CD4-positive, alpha-beta memory T cell (primary cell): ENCODE measurements around the gene ZNF362. TPM values are rescaled to one million over a fixed set of nuclear protein-coding genes. Genes with fewer than 3 reads are reported as not detected.

Experiments used
- CTCF ChIA-PET: fragments of 350-600 bp; sonication (Branson Sonifier 250); formaldehyde crosslinking; loops from one replicate; lab custom pipeline; 2021; ENCODE audit warnings: inconsistent platforms; ENCODE audit not compliant: partially characterized antibody; lab: Charles Lee
- POLR2A ChIA-PET: fragments of 350-600 bp; sonication (Branson Sonifier 250); formaldehyde crosslinking; loops from one replicate; lab custom pipeline; 2021; ENCODE audit not compliant: partially characterized antibody; lab: Charles Lee
- DNase-seq, 5 donors: peaks; one replicate each; pipeline versions ENCODE4 v3.0.0 to v3.0.0-alpha.2; 2020 to 2022; ENCODE audit warnings: mixed read lengths in 1 of 5
- H3K27ac ChIP-seq: one replicate; pipeline ENCODE4 v1.7.0; 2013; ENCODE audit warnings: low read depth, low read length
- H3K27me3 ChIP-seq: 2 replicates; pipeline ENCODE4 v1.7.0; 2013; ENCODE audit warnings: mild to moderate bottlenecking, low read length, moderate library complexity; ENCODE audit not compliant: insufficient read depth
- H3K36me3 ChIP-seq: 2 replicates; pipeline ENCODE4 v1.7.0; 2013; ENCODE audit warnings: mild to moderate bottlenecking, low read length, moderate library complexity; ENCODE audit not compliant: insufficient read depth
- H3K4me1 ChIP-seq: 2 replicates; pipeline ENCODE4 v1.7.0; 2013; ENCODE audit warnings: mild to moderate bottlenecking, low read length, moderate library complexity; ENCODE audit not compliant: insufficient read depth
- H3K4me3 ChIP-seq, 2 donors: one replicate each; pipeline ENCODE4 v1.7.0; 2013; ENCODE audit warnings: low read length in 2 of 2, mild to moderate bottlenecking in 1 of 2
- H3K9me3 ChIP-seq, 2 donors: one replicate each; pipeline ENCODE4 v1.7.0; 2013; ENCODE audit warnings: low read length in 2 of 2, control low read depth in 1 of 2; ENCODE audit not compliant: control insufficient read depth in 1 of 2
- H3K27ac Mint-ChIP-seq, 7 donors: one replicate each; pipeline ENCODE4 v1.8.0; 2020 to 2021; ENCODE audit warnings: mixed read lengths in 7 of 7, mild to moderate bottlenecking in 6 of 7, inconsistent platforms in 3 of 7, moderate library complexity in 3 of 7
- H3K27me3 Mint-ChIP-seq, 2 donors: one replicate each; pipeline ENCODE4 v1.8.0; 2020 to 2021; ENCODE audit warnings: mixed read lengths in 2 of 2
- H3K36me3 Mint-ChIP-seq, 2 donors: one replicate each; pipeline ENCODE4 v1.8.0; 2020 to 2021; ENCODE audit warnings: mixed read lengths in 2 of 2, inconsistent platforms in 1 of 2, mild to moderate bottlenecking in 1 of 2
- H3K4me1 Mint-ChIP-seq, 4 donors: one replicate each; pipeline ENCODE4 v1.8.0; 2020 to 2021; ENCODE audit warnings: mixed read lengths in 4 of 4, mild to moderate bottlenecking in 1 of 4
- H3K4me3 Mint-ChIP-seq, 8 donors: one replicate each; pipeline ENCODE4 v1.8.0; 2020 to 2021; ENCODE audit warnings: mixed read lengths in 8 of 8, mild to moderate bottlenecking in 7 of 8, moderate library complexity in 6 of 8, inconsistent platforms in 3 of 8
- H3K9me3 Mint-ChIP-seq, 8 donors: one replicate each; pipeline ENCODE4 v1.8.0; 2020 to 2021; ENCODE audit warnings: mixed read lengths in 8 of 8, mild to moderate bottlenecking in 5 of 8, inconsistent platforms in 3 of 8, moderate library complexity in 1 of 8
- intact Hi-C: fragments of 100-400 bp; cut with micrococcal nuclease; formaldehyde crosslinking; loops from one replicate; pipeline ENCODE4 v1.15.1; 2023
- polyA plus RNA-seq, 2 donors: library from polyadenylated mRNA; unstranded; fragments of 300-500 nt; fragmentation: Illumina TruSeq; gene quantifications; one replicate each; pipeline ENCODE4 v1.2.3, GENCODE V29; 2021
- total RNA-seq, 2 experiments: library from RNA; stranded (reverse); gene quantifications; one replicate each; pipeline ENCODE4 v1.2.3, GENCODE V29; 2021

The ZNF362 gene
- total and polyA plus RNA-seq, 4 experiments from 2014 or later = 7.1 to 25.9 (median 25.1) TPM

DNA sequence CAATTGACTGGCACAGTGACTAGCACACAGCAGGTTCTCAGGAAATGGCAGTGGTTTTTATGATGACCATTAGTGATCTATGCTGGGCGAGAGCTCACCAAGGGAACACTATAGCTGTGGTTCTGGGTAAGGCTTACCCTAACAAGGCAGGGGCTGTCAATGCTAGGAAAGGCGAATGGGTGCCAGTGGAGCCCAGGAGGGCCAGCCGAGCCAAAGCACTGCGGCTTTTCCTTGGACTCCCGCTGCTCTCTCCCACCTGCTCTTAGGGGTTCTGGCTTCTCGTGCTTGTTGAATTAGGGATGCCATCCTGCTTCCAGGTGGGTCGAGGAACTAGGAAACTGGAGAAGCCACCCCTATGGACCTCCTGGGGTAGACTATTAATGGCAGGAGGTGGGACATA is 74.6 kb downstream of the ZNF362 start:
- no peak overlapping the region for H3K4me3 ChIP-seq
- peaks cover 48 to 87% of the 10 kb centered on the region in 2 donors for H3K36me3 Mint-ChIP-seq
- H3K4me3 Mint-ChIP-seq = no peak overlapping the region
- intact Hi-C loops = no loop called here
- no peaks in the 10 kb centered on the region for H3K27me3 ChIP-seq
- peaks cover 0 to 11% (median 6%) of the 10 kb centered on the region in 4 donors for H3K4me1 Mint-ChIP-seq
- no peak overlapping the region for H3K27ac ChIP-seq
- POLR2A ChIA-PET = interaction anchor here (1.2 kb wide), 1 partner anchor 31 kb away, joined by 3 read pairs; no protein-coding TSS in a partner anchor
- H3K9me3 ChIP-seq = no peaks in the 10 kb centered on the region
- no peak for DNase-seq
- no peaks in the 10 kb centered on the region for H3K27me3 Mint-ChIP-seq
- no peaks in the 10 kb centered on the region for H3K4me1 ChIP-seq
- CTCF ChIA-PET = interaction anchor here (1.2 to 1.4 kb wide), 2 partner anchors 33 to 35 kb away, joined by 3 to 6 read pairs; no protein-coding TSS in a partner anchor
- peak overlapping the region in 1 of 7 donors; percentile 37 for H3K27ac Mint-ChIP-seq
- no peaks in the 10 kb centered on the region for H3K9me3 Mint-ChIP-seq
- H3K36me3 ChIP-seq = peaks cover 64% of the 10 kb centered on the region

DNA sequence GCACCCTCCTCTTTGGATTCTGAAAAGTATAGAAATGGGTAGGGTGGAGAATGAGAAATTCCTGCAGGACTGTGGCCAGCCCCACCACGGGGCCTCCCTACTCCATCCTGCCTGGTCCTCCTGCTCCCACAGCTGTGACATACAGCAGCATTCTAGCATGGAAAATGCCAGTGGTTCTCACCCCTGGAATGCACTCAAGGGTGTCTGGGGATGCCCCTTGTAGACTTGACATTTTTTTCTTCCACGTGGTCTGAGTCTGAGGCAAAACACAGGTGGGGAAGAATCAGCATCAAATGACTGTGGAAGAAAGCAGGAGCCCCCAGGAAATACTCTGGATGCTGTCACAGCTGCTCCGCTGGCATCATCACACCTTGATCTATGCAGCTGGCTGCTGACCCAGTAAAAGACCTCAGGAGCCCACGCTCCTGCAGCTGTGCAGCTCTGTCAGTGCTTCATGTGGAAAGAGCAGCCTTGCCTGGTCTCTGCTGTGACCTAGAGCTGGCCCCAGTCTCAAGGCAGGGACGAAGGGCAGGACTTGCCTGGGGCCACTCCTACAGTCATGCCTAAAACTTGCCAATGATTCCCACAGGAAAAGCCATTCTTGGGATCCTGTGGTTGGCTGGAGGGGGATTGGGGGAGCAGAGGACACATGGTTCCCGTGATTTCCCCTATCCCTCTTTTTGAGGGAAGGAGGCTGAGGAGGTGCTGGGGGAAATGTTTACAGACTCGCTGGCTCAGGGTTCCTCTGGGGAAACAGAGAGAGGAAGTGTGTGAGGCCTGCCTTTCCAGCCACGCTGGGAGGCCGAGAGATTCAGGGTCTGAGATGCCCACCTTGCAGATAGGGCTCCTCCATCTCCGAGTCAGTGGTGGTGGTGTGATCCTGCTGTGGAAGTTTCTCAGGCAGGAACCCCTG is 75.4 kb downstream of the ZNF362 start:
- peaks cover 6 to 15% (median 7%) of the 10 kb centered on the region in 4 donors for H3K4me1 Mint-ChIP-seq
- ChIA-PET CTCF (interaction anchor here (1.2 to 1.4 kb wide), 2 partner anchors 33 to 36 kb away, joined by 3 to 6 read pairs; no protein-coding TSS in a partner anchor), POLR2A (no interaction called here)
- DNase-seq = no peak
- Histone ChIP-seq H3K27me3 (no peaks in the 10 kb centered on the region), H3K36me3 (peaks cover 60% of the 10 kb centered on the region), H3K27ac (no peak overlapping the region), H3K4me3 (no peak overlapping the region), H3K9me3 (no peaks in the 10 kb centered on the region), H3K4me1 (no peaks in the 10 kb centered on the region)
- H3K4me3 Mint-ChIP-seq = no peak overlapping the region
- peaks cover 43 to 80% of the 10 kb centered on the region in 2 donors for H3K36me3 Mint-ChIP-seq
- H3K9me3 Mint-ChIP-seq = no peaks in the 10 kb centered on the region
- intact Hi-C loops = no loop called here
- H3K27me3 Mint-ChIP-seq = no peaks in the 10 kb centered on the region
- H3K27ac Mint-ChIP-seq = peak overlapping the region in 1 of 7 donors; percentile 6

DNA sequence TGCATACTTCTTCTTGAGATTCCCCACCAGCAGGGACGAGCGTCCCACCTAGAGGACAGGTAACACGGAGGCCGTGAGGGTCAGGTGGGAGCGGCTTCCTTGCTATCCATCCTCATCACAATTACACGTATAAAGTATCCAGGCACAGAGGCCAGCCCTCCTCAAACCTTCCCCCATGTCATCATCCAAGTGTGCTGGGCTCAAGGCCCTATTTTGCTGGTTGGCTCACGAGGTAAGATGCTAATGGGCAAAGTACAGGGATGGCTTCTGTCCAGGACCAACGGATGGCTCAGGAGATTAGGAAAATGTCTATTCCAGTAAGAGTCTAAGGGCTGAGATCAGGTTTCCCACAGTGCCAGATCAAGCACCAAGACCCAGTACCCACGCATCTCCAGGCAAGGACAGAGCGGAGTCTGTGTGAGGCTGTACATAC is 76.1 kb downstream of the ZNF362 start:
- H3K9me3 ChIP-seq = no peaks in the 10 kb centered on the region
- peaks cover 54% of the 10 kb centered on the region for H3K36me3 ChIP-seq
- no peak overlapping the region for H3K27ac Mint-ChIP-seq
- intact Hi-C loops = no loop called here
- no peaks in the 10 kb centered on the region for H3K27me3 Mint-ChIP-seq
- no peak overlapping the region for H3K27ac ChIP-seq
- H3K4me3 ChIP-seq = no peak overlapping the region
- H3K4me1 ChIP-seq = no peaks in the 10 kb centered on the region
- peaks cover 40 to 73% of the 10 kb centered on the region in 2 donors for H3K36me3 Mint-ChIP-seq
- no peaks in the 10 kb centered on the region for H3K9me3 Mint-ChIP-seq
- DNase-seq = no peak
- ChIA-PET POLR2A (no interaction called here), CTCF (no interaction called here)
- H3K27me3 ChIP-seq = no peaks in the 10 kb centered on the region
- H3K4me3 Mint-ChIP-seq = no peak overlapping the region
- H3K4me1 Mint-ChIP-seq = peaks cover 7 to 18% (median 8%) of the 10 kb centered on the region in 4 donors

DNA sequence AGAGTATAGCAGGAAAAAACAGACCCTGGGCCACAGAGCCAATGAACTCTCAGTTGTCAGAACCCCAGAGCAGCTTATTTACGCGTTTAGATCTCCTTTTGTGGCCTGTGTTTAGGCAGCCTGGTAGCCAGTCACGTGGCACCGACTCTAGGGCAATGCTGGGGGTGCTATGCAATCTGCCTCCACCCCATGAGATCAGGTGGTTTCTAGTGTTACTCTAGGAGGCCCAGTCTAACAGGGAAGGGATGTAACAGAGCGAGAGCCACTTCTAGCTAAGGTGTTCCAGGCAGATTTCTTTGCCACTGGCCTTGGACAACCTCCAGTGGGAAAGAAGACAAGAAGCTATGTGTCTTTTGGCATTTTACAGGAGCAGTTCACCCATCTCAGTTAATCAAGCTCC is 76.6 kb downstream of the ZNF362 start:
- CTCF ChIA-PET = no interaction called here
- peaks cover 40 to 68% of the 10 kb centered on the region in 2 donors for H3K36me3 Mint-ChIP-seq

DNA sequence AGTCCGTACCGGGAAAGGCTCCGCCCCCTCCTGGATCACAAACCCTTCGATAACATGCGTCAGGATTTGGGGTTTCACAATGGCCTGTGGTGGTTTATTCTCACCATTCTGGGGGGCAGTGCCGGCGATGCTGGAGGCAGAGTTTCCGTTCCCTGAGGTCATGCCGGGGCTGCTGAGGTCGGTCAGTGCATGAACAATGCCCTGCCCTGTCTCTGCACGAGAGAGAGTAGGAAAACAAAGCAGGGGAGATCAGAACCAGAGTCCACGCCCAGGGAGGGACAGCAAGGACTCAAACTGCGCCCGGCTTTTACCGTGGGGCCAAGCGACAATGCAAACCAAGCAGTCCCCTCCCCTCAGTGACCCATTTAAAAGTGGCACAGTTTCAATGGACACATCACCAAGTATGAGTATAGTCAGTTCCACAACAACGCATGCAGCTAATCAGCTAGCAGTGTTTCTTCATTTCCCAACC is 77.8 kb downstream of the ZNF362 start:
- no peak for DNase-seq
- Mint-ChIP-seq H3K36me3 (peaks cover 28 to 57% of the 10 kb centered on the region in 2 donors), H3K27ac (peak overlapping the region in 1 of 7 donors; percentile 35), H3K4me1 (peaks cover 9 to 35% (median 17%) of the 10 kb centered on the region in 4 donors), H3K4me3 (no peak overlapping the region), H3K9me3 (no peaks in the 10 kb centered on the region), H3K27me3 (no peaks in the 10 kb centered on the region)
- Histone ChIP-seq H3K4me1 (peaks cover 6% of the 10 kb centered on the region), H3K9me3 (no peaks in the 10 kb centered on the region), H3K27ac (no peak overlapping the region), H3K4me3 (no peak overlapping the region), H3K36me3 (peaks cover 38% of the 10 kb centered on the region), H3K27me3 (no peaks in the 10 kb centered on the region)
- intact Hi-C loops = no loop called here
- POLR2A ChIA-PET = no interaction called here
- CTCF ChIA-PET = no interaction called here

More for the DNA sequence above, 76.6 kb downstream of the ZNF362 start:
- Histone ChIP-seq H3K36me3 (peaks cover 49% of the 10 kb centered on the region), H3K4me1 (no peaks in the 10 kb centered on the region), H3K27me3 (no peaks in the 10 kb centered on the region), H3K27ac (no peak overlapping the region), H3K9me3 (no peaks in the 10 kb centered on the region), H3K4me3 (no peak overlapping the region)
- peaks cover 7 to 22% (median 11%) of the 10 kb centered on the region in 4 donors for H3K4me1 Mint-ChIP-seq
- no peaks in the 10 kb centered on the region for H3K27me3 Mint-ChIP-seq
- intact Hi-C loops = no loop called here
- H3K9me3 Mint-ChIP-seq = no peaks in the 10 kb centered on the region
- H3K27ac Mint-ChIP-seq = no peak overlapping the region
- no peak for DNase-seq
- POLR2A ChIA-PET = no interaction called here
- H3K4me3 Mint-ChIP-seq = no peak overlapping the region

DNA sequence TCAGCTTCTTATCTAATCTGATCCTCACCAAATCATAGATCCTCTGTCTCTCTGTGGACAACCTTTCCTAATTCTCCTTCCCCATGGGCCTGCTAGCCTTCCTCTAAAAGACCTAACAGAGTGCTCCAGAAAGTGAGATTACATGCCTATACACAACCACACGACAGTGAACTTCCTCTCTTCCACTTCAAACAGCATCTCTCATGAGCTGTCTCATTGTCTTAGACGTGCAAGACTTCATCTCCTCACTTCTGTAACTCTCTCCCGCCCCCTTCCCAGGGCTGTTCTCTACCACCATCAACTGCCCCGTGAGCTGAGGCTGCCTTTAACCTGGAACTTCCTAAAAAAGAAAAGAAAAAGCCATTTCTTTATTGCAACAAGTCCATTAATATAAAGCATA is 78.7 kb downstream of the ZNF362 start:
- H3K27me3 ChIP-seq = no peaks in the 10 kb centered on the region
- no peak overlapping the region for H3K4me3 ChIP-seq
- H3K4me1 ChIP-seq = peaks cover 11% of the 10 kb centered on the region
- POLR2A ChIA-PET = no interaction called here
- no peak for DNase-seq
- Mint-ChIP-seq H3K27me3 (no peaks in the 10 kb centered on the region), H3K9me3 (no peaks in the 10 kb centered on the region), H3K36me3 (peaks cover 20 to 48% of the 10 kb centered on the region in 2 donors), H3K4me1 (peaks cover 16 to 40% (median 18%) of the 10 kb centered on the region in 4 donors), H3K4me3 (no peak overlapping the region), H3K27ac (peak overlapping the region in 1 of 7 donors; percentile 1)
- intact Hi-C loops = no loop called here
- CTCF ChIA-PET = no interaction called here
- H3K36me3 ChIP-seq = peaks cover 29% of the 10 kb centered on the region
- H3K27ac ChIP-seq = no peak overlapping the region
- no peaks in the 10 kb centered on the region for H3K9me3 ChIP-seq

DNA sequence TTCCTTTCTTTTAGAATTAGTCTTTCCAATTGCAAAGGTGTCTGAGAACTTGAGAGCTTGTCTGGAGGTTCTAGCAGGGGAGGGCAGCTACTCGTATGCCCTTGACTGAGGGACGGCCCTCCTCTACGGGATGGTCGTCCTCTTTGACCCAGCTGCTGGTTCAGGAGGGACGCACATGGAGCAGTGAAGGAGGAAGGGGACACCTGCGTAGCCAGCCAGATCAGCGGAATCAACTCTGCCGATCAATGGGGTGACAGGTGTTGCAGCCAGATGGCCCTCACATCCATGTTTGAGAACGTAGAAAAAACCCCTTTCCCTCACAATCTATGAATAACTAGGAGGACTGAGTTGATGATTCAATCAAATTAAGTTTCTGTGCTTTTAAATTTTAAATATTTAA is 80.3 kb downstream of the ZNF362 start:
- intact Hi-C loops = no loop called here
- peaks cover 17 to 41% of the 10 kb centered on the region in 2 donors for H3K36me3 Mint-ChIP-seq
- ChIA-PET POLR2A (no interaction called here), CTCF (interaction anchor here (1.6 to 2.2 kb wide), 2 partner anchors 13 to 41 kb away, joined by 4 to 15 read pairs; no protein-coding TSS in a partner anchor)
- no peak overlapping the region for H3K4me3 Mint-ChIP-seq
- H3K27me3 ChIP-seq = no peaks in the 10 kb centered on the region
- H3K27ac ChIP-seq = no peak overlapping the region
- no peak overlapping the region for H3K4me3 ChIP-seq
- peaks cover 16% of the 10 kb centered on the region for H3K4me1 ChIP-seq
- DNase-seq = no peak
- no peaks in the 10 kb centered on the region for H3K9me3 Mint-ChIP-seq
- peak overlapping the region in 1 of 7 donors; percentile 61 for H3K27ac Mint-ChIP-seq
- H3K27me3 Mint-ChIP-seq = no peaks in the 10 kb centered on the region
- H3K36me3 ChIP-seq = peaks cover 14% of the 10 kb centered on the region
- peaks cover 23 to 53% (median 28%) of the 10 kb centered on the region in 4 donors for H3K4me1 Mint-ChIP-seq
- no peaks in the 10 kb centered on the region for H3K9me3 ChIP-seq
